ENCODE data around the gene ADH4. TPM values are rescaled to one million over a fixed set of nuclear protein-coding genes. Genes with fewer than 3 reads are reported as not detected.

ADH4 gene
- total and polyA plus RNA-seq, 3 donors from 2014 or later: 0.86 TPM; not detected in 2

DNA sequence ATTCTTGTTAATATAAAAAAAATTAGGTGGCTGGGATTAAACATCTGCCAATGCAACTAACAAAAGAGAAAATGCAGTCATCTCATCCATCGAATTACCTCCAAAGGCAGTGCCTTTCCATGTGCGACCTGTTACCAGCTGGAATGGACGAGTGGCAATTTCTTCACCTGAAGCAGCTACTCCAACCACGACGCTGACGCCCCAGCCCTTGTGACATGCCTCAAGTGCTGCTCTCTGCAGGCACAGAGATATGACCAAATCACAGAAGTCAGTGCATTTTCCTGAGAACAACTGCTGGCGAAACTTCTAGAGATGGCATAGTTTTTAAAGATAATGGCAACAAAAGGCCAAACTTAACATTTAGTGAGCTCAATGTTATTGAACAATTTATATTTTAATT, 69.3 kb downstream of the ADH4 start:
- Histone ChIP-seq H3K9me3 (no peaks in the 10 kb centered on the region), H3K27ac (no peak overlapping the region), H3K27me3 (no peaks in the 10 kb centered on the region), H3K36me3 (ENCODE audit: low read depth, missing control alignments) (no peaks in the 10 kb centered on the region), H3K4me1 (peaks cover 4% of the 10 kb centered on the region), H3K4me3 (no peak overlapping the region)
- 91 to 94% methylated on average over 7 of the region's 7 CpGs for WGBS, 2 donors
- intact Hi-C loops (cut with DNase I; ENCODE audit: low total_unique reads): no loop called here
- TF ChIP-seq, protein P1, sequence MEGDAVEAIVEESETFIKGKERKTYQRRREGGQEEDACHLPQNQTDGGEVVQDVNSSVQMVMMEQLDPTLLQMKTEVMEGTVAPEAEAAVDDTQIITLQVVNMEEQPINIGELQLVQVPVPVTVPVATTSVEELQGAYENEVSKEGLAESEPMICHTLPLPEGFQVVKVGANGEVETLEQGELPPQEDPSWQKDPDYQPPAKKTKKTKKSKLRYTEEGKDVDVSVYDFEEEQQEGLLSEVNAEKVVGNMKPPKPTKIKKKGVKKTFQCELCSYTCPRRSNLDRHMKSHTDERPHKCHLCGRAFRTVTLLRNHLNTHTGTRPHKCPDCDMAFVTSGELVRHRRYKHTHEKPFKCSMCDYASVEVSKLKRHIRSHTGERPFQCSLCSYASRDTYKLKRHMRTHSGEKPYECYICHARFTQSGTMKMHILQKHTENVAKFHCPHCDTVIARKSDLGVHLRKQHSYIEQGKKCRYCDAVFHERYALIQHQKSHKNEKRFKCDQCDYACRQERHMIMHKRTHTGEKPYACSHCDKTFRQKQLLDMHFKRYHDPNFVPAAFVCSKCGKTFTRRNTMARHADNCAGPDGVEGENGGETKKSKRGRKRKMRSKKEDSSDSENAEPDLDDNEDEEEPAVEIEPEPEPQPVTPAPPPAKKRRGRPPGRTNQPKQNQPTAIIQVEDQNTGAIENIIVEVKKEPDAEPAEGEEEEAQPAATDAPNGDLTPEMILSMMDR (IDR thresholded peaks at IDR 0.05): no peak
- TF ChIP-seq POLR2A (IDR thresholded peaks at IDR 0.05): no peak
- DNase-seq: no peak

Other genes starting within 250 kb of the ADH4 start
- gene EIF4E, start 215.2 kb downstream of the ADH4 start, total RNA-seq: 100 to 1,000 TPM in 1 of 2 donors, 10 to 100 TPM in 1; 97.3 to 155 TPM
- 127 TPM for gene EIF4E, start 215.2 kb downstream of the ADH4 start, polyA plus RNA-seq (ENCODE audit: insufficient read depth, low read depth, low replicate concordance)
- 100 to 1,000 TPM in 1 of 2 donors, 10 to 100 TPM in 1; 80.5 to 117 TPM for gene METAP1, start 148.6 kb downstream of the ADH4 start, total RNA-seq
- gene METAP1, start 148.6 kb downstream of the ADH4 start, polyA plus RNA-seq (ENCODE audit: insufficient read depth, low read depth, low replicate concordance): 107 TPM
- gene ADH5, start 55.5 kb downstream of the ADH4 start, total RNA-seq: 100 to 1,000 TPM; 111 to 122 TPM
- 119 TPM for gene ADH5, start 55.5 kb downstream of the ADH4 start, polyA plus RNA-seq (ENCODE audit: insufficient read depth, low read depth, low replicate concordance)
- under 1 TPM; 0.16 to 0.62 TPM for gene ADH6, start 74.9 kb upstream of the ADH4 start, total RNA-seq
- gene ADH6, start 74.9 kb upstream of the ADH4 start, polyA plus RNA-seq (ENCODE audit: insufficient read depth, low read depth, low replicate concordance): 0.42 TPM
- gene ADH1A, start 146.7 kb upstream of the ADH4 start, total RNA-seq: under 1 TPM in 1 of 2 donors, not detected in 1; 0.31 TPM
- 0.84 TPM for gene ADH1A, start 146.7 kb upstream of the ADH4 start, polyA plus RNA-seq (ENCODE audit: insufficient read depth, low read depth, low replicate concordance)
- gene ADH1B, start 177.1 kb upstream of the ADH4 start, total RNA-seq: 1 to 10 TPM; 6.4 to 9.4 TPM
- 24.6 TPM for gene ADH1B, start 177.1 kb upstream of the ADH4 start, polyA plus RNA-seq (ENCODE audit: insufficient read depth, low read depth, low replicate concordance)
- 1 to 10 TPM in 1 of 2 donors, under 1 TPM in 1; 0.43 to 2.4 TPM for gene ADH1C, start 208.4 kb upstream of the ADH4 start, total RNA-seq
- 2.6 TPM for gene ADH1C, start 208.4 kb upstream of the ADH4 start, polyA plus RNA-seq (ENCODE audit: insufficient read depth, low read depth, low replicate concordance)

All from testis (tissue), 3 donors.